IPS-18a (cell line): Measurements from ENCODE around the gene RHPN2.
"Not testable (repeated sequence)": the region's sequence is repeated elsewhere in the genome, so short reads cannot be mapped to it uniquely, and the experiment has no call there.

Experiments used
- H3K27ac ChIP-seq: one replicate; pipeline ENCODE4 v1.5.1; 2013; ENCODE audit warnings: low read length
- H3K27me3 ChIP-seq: one replicate; pipeline ENCODE4 v1.6.1; 2013; ENCODE audit warnings: mild to moderate bottlenecking, low read length; ENCODE audit not compliant: control insufficient read depth, insufficient read depth
- H3K36me3 ChIP-seq: one replicate; pipeline ENCODE4 v1.6.1; 2013; ENCODE audit warnings: low read depth, low read length; ENCODE audit not compliant: control insufficient read depth
- H3K4me1 ChIP-seq: one replicate; pipeline ENCODE4 v1.6.1; 2013; ENCODE audit warnings: low read depth, low read length; ENCODE audit not compliant: control insufficient read depth
- H3K4me3 ChIP-seq: one replicate; pipeline ENCODE4 v1.5.1; 2013; ENCODE audit warnings: low read length
- H3K9ac ChIP-seq: one replicate; pipeline ENCODE4 v1.6.1; 2013; ENCODE audit warnings: mild to moderate bottlenecking, low read length, moderate library complexity
- H3K9me3 ChIP-seq: one replicate; pipeline ENCODE4 v1.6.1; 2013; ENCODE audit warnings: low read depth, low read length; ENCODE audit not compliant: control insufficient read depth

RHPN2 gene

DNA sequence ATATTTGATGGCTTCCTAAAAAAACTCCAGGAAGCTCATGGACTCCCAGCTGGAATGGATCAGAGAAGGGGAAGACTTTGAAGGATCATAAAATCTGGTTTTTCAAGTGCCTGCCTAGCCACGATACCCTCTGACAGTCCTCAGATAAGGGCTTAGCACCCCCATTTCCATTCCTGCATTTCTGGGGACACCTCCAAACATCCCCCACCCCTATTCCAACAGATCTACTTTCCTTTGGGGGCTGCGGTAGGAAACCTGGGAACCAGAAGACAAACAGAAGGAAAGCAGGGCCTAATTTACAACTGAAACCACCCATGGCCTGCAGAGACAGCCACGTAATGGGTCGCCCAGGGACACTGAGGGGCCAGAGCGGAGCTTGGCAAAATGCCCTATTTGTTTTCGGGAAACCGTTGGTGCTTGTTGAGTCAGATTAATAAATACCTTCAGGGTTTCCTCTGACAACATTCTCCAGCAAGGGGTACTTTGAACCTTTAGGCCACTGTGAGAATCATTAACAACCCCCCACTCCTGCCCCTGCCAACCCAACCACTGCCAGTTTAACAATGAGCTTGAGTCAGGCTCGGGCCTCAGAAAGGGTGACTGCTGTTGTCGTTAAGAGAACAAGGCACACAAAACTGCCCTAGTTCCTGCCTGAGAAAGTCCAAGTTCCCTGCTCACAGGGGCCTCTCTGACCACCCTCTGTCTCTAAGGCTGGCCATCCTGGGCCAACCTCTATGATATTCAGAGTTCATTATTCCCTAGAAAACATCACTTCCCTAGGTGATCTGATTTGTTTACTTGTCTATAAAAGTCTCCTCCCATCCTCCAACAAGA is 23.5 kb downstream of the RHPN2 start:
- H3K4me3 ChIP-seq, result no peak overlapping the region
- peaks cover 7% of the 10 kb centered on the region for H3K4me1 ChIP-seq
- no peak overlapping the region for H3K27ac ChIP-seq
- H3K27me3 ChIP-seq, result no peaks in the 10 kb centered on the region
- H3K36me3 ChIP-seq, result no peaks in the 10 kb centered on the region
- no peak overlapping the region for H3K9ac ChIP-seq
- H3K9me3 ChIP-seq, result no peaks in the 10 kb centered on the region

DNA sequence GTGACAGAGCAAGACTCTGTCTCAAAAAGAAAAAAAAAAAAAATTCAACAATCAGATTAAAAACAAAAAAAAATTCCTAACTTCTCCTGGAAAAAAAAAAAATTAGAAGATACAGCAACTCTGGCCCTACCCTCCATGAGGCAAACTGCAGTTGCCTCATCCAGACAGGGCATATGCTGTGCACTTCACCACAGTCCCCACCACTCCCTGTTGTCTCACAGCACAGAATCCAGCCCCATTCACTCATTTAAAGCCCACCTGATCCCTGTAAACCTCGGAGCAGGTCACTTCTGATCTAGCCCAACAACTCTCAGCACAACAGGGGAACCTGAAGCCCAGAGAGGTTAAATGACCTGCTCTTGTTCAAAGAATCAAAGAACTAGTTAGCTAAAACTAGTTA is 24.9 kb downstream of the RHPN2 start:
- H3K4me3 ChIP-seq, result no peak overlapping the region
- H3K27me3 ChIP-seq, result no peaks in the 10 kb centered on the region
- H3K27ac ChIP-seq, result no peak overlapping the region
- H3K36me3 ChIP-seq, result no peaks in the 10 kb centered on the region
- peaks cover 7% of the 10 kb centered on the region for H3K4me1 ChIP-seq
- no peaks in the 10 kb centered on the region for H3K9me3 ChIP-seq
- H3K9ac ChIP-seq, result no peak overlapping the region

DNA sequence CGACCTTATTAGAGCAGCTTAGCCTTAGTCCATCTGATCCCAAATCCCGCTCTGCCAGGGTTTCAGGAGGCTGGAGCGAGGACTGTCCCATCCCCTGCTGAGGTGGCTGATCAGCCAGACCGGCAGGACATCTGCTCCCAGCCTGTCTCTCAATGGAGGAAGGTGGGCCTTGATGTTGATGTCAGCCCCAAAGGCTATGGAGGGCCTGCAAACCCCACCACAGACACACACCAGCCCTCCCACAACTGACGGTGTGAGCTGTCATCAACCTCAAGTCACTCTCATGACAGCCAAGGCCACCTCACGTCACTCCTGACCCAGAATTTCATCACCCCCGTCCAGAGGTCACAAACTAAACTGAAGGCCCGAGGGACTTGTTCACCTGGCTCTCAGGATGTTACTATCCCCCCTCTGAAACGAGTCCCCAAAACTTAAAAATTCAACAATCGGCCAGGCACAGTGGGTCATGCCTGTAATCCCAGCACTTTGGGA is 25.5 kb downstream of the RHPN2 start:
- Histone ChIP-seq H3K27me3 (no peaks in the 10 kb centered on the region), H3K4me1 (peaks cover 7% of the 10 kb centered on the region), H3K27ac (no peak overlapping the region), H3K4me3 (no peak overlapping the region), H3K9ac (no peak overlapping the region), H3K9me3 (no peaks in the 10 kb centered on the region), H3K36me3 (no peaks in the 10 kb centered on the region)

DNA sequence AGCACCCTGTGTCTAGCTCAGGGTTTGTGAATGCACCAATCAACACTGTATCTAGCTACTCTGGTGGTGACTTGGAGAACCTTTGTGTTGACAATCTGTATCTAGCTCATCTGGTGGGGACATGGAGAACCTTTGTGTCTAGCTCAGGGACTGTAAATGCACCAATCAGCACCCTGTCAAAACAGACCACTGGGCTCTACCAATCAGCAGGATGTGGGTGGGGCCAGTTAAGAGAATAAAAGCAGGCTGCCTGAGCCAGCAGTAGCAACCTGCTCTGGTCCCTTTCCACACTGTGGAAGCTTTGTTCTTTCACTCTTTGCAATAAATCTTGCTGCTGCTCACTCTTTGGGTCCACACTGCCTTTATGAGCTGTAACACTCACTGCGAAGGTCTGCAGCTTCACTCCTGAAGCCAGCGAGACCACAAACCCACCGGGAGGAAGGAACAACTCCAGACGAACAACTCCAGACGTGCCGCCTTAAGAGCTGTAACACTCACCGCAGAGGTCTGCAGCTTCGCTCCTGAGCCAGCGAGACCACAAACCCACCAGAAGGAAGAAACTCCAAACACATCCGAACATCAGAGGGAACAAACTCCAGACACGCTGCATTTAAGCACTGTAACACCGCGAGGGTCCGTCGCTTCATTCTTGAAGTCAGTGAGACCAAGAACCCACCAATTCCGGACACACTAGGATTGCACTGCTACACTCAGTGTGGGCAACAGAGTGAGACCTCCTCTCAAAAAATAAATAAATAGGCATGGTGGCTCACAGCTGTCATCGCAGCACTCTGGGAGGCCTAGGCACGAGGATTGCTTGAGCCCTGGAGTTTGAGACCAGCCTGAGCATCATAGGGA is 27.3 kb downstream of the RHPN2 start:
- not testable (repeated sequence) for H3K4me3 ChIP-seq, H3K9ac ChIP-seq, H3K27ac ChIP-seq, H3K27me3 ChIP-seq, H3K36me3 ChIP-seq, H3K9me3 ChIP-seq
- peaks cover 16% of the 10 kb centered on the region for H3K4me1 ChIP-seq

DNA sequence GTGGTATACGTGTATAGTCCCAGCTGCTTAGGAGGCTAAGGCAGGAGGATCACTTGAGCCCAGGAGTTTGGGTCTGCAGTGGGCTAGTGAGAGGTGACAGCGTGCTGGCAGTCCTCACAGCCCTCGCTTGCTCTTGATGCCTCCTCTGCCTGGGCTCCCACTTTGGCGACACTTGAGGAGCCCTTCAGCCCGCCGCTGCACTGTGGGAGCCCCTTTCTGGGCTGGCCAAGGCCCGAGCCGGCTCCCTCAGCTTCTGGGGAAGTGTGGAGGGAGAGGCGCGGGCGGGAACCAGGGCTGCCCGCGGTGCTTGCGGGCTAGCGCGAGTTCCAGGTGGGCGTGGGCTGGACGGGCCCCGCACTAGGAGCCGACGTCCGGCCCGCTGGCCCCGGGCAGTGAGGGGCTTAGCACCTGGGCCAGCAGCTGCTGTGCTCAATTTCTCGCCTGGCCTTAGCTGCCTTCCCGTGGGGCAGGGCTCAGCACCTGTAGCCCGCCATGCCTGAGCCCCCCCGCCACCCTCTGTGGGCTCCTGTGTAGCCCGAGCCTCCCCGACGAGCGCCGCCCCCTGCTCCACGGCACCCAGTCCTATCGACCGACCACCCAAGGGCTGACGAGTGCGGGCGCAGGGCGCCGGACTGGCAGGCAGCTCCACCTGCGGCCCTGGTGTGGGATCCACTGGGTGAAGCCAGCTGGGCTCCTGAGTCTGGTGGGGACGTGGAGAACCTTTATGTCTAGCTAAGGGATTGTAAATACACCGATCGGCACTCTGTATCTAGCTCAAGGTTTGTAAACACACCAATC is 28.1 kb downstream of the RHPN2 start:
- H3K27ac ChIP-seq, H3K36me3 ChIP-seq, H3K27me3 ChIP-seq, H3K9me3 ChIP-seq, H3K4me3 ChIP-seq, H3K9ac ChIP-seq: not testable (repeated sequence)
- H3K4me1 ChIP-seq, result peaks cover 20% of the 10 kb centered on the region

DNA sequence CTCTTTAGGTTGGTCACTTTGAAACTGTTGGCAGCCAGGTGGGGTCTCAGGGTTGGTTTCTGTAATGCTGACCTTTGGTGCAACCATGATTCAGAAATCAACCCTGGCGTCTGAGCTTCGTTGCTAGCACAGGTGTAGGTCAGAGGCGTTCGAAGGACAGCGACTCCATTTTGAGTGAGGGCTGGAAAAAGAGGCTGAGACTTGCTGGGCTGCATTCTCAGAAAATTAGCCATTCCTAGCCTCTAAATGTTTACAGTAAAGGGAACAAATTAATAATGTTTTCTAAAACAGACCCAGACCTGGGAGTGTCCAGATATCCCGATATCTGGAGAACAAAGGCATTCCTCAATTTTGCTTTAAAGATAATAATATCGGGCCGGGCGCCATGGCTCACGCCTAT is 29.2 kb downstream of the RHPN2 start:
- Histone ChIP-seq H3K9ac (no peak overlapping the region), H3K36me3 (no peaks in the 10 kb centered on the region), H3K27me3 (no peaks in the 10 kb centered on the region), H3K9me3 (no peaks in the 10 kb centered on the region), H3K4me3 (no peak overlapping the region), H3K4me1 (peaks cover 13% of the 10 kb centered on the region), H3K27ac (no peak overlapping the region)

DNA sequence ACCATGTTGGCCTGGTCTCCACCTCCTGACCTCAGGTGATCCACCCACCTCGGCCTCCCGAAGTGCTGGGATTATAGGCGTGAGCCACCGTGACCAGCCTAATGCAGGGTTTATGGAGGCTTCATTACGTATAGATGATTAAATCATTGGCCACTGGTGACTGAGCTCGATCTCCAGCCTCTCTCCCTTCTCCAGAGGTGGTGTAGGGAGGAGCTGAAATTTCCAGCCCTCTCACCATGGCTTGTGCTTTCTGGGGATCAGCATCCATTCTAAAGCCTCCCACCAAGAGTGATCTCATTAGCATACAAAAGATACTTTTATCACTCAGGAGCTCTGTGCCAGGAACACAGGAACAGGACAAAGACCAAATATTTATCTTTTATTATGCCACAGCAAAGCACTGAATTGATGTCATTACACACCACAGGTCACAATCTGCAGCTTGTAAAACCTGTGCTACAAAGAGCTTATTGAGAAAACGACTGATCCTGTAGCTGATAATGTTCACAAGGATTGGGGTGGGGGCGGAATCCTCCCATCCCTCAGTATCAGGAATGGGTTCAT is 32.4 kb downstream of the RHPN2 start:
- H3K4me3 ChIP-seq, result peak overlapping the region; percentile 18
- H3K4me1 ChIP-seq, result peaks cover 13% of the 10 kb centered on the region
- no peaks in the 10 kb centered on the region for H3K27me3 ChIP-seq
- H3K9ac ChIP-seq, result no peak overlapping the region
- H3K36me3 ChIP-seq, result no peaks in the 10 kb centered on the region
- no peak overlapping the region for H3K27ac ChIP-seq
- H3K9me3 ChIP-seq, result no peaks in the 10 kb centered on the region

DNA sequence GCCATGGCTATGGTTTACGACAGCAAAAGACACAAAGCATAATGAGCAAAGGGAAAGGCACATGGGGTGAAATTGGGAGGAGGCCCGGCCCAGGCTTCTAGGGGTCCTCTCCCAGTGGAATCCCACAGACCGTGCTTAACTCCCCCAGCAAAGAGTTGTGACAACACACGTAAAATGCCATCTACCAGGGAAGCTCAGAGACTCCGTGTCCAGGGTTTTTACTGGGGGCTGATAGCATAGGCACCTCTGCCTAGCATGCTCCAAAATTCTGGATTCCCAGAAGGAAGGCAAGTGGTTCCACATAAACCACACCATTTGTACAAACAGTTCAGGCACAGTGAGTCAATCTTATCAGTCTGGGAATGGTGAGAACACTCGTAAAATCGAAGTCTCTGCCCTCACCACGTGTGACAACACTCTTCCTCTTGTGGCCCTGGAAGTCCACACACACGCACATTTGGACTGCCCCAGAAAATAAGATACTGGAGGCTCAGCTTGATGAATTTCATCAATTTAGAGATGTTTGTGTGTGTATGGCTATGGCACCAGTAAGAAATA is 34.9 kb downstream of the RHPN2 start:
- H3K4me3 ChIP-seq, result no peak overlapping the region
- H3K9me3 ChIP-seq, result no peaks in the 10 kb centered on the region
- no peak overlapping the region for H3K27ac ChIP-seq
- peaks cover 13% of the 10 kb centered on the region for H3K4me1 ChIP-seq
- H3K9ac ChIP-seq, result no peak overlapping the region
- no peaks in the 10 kb centered on the region for H3K27me3 ChIP-seq
- no peaks in the 10 kb centered on the region for H3K36me3 ChIP-seq

DNA sequence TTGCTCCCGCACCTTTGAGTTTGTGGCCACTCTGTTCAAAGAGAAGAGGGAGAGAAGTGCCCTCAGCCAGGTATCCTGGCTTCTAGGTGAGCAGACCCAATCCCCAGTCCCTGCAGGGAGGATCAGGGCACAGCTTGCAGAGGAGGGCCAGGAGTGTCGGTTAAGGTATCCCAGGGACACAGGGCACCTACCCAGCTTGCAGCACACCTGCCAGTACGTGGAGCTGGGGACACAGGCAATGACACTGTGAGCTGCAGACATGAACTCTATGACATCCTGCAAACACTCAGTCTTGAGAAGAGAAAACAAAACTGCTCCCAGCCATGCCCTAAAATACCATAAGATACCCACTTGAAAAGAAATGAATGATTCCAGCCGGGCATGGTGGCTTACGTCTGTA is 38.1 kb downstream of the RHPN2 start:
- not testable (repeated sequence) for H3K9ac ChIP-seq, H3K4me3 ChIP-seq, H3K9me3 ChIP-seq, H3K36me3 ChIP-seq, H3K27me3 ChIP-seq, H3K27ac ChIP-seq
- peaks cover 11% of the 10 kb centered on the region for H3K4me1 ChIP-seq

DNA sequence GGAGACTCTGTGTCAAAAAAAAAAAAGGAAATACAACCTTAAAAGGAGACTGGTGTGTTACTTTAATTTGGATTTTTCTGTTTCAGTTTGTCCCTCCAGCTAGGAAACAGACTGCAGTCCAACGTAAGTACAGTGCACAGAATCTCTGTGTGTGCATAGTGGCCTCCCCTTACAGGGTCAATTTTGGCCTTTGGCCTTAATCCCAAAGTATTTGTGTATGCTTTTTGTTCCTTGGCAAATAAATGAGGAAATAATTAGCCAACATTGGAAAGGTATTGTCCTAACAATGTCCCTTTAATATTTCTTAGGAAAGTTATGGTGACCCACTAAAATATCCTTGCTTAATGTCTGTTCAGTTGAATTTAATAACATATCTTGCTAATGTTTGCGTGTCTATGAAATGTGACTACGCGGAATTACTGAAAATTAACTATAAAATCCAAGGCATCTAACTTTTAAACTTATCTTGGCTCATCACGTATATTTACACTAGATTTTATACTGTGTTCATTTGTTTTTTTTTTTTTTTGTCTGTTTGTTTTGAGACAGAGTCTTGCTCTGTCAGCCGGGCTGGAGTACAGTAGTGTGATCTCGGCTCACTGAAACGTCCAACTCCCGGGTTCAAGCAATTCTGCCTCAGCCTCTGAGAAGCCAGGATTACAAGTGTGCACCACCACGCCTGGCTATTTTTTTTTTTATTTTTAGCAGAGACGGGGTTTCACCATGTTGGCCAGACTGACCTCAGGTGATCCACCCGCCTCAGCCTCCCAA is 39.0 kb downstream of the RHPN2 start:
- not testable (repeated sequence) for H3K27me3 ChIP-seq, H3K9ac ChIP-seq, H3K36me3 ChIP-seq, H3K9me3 ChIP-seq, H3K27ac ChIP-seq, H3K4me3 ChIP-seq
- peaks cover 11% of the 10 kb centered on the region for H3K4me1 ChIP-seq
